Stomach (tissue), 4 donors: ENCODE results near the gene TRMT1.

Experiments used
- CTCF ChIP-seq, 7 experiments: fragments of 450-650 bp in 4 of 7; fragments of 200-600 bp in 3 of 7; sonication (generic) in 3 of 7; IDR thresholded peaks; one replicate each; pipeline ENCODE4 v1.5.1; 2016 to 2019; ENCODE audit warnings: antibody characterized with exemption in 7 of 7, control low read depth in 2 of 7, mild to moderate bottlenecking in 1 of 7
- POLR2A ChIP-seq, 4 donors: fragments of 450-650 bp; IDR thresholded peaks; one replicate each; pipeline ENCODE4 v1.6.1; 2016; ENCODE audit warnings: antibody characterized with exemption in 4 of 4, control low read depth in 2 of 4, mild to moderate bottlenecking in 1 of 4, moderate library complexity in 1 of 4

- TF ChIP-seq CTCF (IDR thresholded peaks at IDR 0.05) (no peak), POLR2A (IDR thresholded peaks at IDR 0.05) (no peak)
These were observed 44.2 kb downstream of the TRMT1 start for GRCh38 chr19:13072188-13072908.
